ENCODE measurements around the gene TRIM24.

GRCh38 chr7:138472292-138473079, 12.4 kb downstream of the TRIM24 start:
- TF ChIP-seq EZH2 (IDR thresholded peaks at IDR 0.05) (no peak), CTCF (IDR thresholded peaks at IDR 0.05) (no peak)

Measured in neural progenitor cell (in vitro differentiated cells).